Spleen (tissue), 7 donors: Measurements from ENCODE around the gene AHDC1.

ENCODE experiments used
- POLR2A ChIP-seq, 3 donors: fragments of 450-650 bp; IDR thresholded peaks; one replicate each; pipeline ENCODE4 v1.5.1; 2017; ENCODE audit warnings: antibody characterized with exemption in 3 of 3, mild to moderate bottlenecking in 1 of 3
- POLR2AphosphoS5 ChIP-seq, 3 donors: sonication (generic); formaldehyde crosslinking; IDR thresholded peaks; one replicate each; pipeline ENCODE4 v1.5.1; 2017; ENCODE audit warnings: antibody characterized with exemption in 3 of 3
- TF ChIP-seq, protein P1 (sequence below), 11 experiments: fragments of 200-600 bp in 7 of 11; fragments of 450-650 bp in 4 of 11; sonication (generic) in 4 of 11; IDR thresholded peaks in 8 of 11; conservative IDR thresholded peaks in 3 of 11; 1 replicate in 7 of 11; 2 replicates in 4 of 11; pipeline versions ENCODE4 v1.4.0 to v1.8.0; 2016 to 2021; ENCODE audit warnings: antibody characterized with exemption in 11 of 11, inconsistent platforms in 4 of 11, mild to moderate bottlenecking in 1 of 11
- donor health status: DM: no; HTN: no; CAD: no; lungs with moderate emphysema.
- donor health status: DM: no; HTN: no; CAD: no.
- donor health status: DM: no; HTN: no; CAD: no.

DNA sequence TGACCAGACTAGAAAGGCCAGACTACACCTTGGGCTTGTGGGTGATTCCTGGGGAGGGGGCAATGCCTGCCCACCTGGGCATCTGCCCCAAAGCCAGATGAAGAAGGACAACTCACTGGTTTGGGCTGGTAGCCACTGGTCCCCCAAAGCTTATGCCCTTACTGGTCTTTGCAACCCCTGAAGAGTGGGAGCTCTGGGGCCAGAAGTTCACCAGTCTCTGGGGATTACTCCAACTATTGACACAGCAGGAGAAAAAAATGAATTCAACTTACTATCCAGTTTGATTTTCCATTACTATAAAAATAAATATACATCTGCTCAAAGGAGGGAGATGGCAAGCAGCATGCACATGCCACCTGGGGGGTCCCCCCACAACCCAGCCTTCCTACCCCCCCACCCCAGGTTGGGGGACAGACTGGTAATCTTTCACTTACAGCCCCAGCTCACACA is 2.6 kb downstream of the AHDC1 start:
- TF ChIP-seq, protein P1, sequence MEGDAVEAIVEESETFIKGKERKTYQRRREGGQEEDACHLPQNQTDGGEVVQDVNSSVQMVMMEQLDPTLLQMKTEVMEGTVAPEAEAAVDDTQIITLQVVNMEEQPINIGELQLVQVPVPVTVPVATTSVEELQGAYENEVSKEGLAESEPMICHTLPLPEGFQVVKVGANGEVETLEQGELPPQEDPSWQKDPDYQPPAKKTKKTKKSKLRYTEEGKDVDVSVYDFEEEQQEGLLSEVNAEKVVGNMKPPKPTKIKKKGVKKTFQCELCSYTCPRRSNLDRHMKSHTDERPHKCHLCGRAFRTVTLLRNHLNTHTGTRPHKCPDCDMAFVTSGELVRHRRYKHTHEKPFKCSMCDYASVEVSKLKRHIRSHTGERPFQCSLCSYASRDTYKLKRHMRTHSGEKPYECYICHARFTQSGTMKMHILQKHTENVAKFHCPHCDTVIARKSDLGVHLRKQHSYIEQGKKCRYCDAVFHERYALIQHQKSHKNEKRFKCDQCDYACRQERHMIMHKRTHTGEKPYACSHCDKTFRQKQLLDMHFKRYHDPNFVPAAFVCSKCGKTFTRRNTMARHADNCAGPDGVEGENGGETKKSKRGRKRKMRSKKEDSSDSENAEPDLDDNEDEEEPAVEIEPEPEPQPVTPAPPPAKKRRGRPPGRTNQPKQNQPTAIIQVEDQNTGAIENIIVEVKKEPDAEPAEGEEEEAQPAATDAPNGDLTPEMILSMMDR (IDR thresholded peaks at IDR 0.05 in 8 of 11, conservative IDR thresholded peaks at IDR 0.05 in 3 of 11), result no peak
- no peak for TF ChIP-seq POLR2AphosphoS5 (IDR thresholded peaks at IDR 0.05)
- no peak for TF ChIP-seq POLR2A (IDR thresholded peaks at IDR 0.05)
